ENCODE measurements around the gene MAP4K3.

The MAP4K3 gene

GRCh38 chr2:39418491-39418890, 18.6 kb downstream of the MAP4K3 start:
- TF ChIP-seq POLR2AphosphoS5 (IDR thresholded peaks at IDR 0.05; ENCODE audit: low read depth, low read length): no peak
- TF ChIP-seq SIN3A (IDR thresholded peaks at IDR 0.05; ENCODE audit: borderline replicate concordance, insufficient read depth, low read length): no peak
- TF ChIP-seq TAF1 (IDR thresholded peaks at IDR 0.05; ENCODE audit: borderline replicate concordance, insufficient read depth, low read length): no peak
- TF ChIP-seq REST (IDR thresholded peaks at IDR 0.05; ENCODE audit: insufficient read depth in 1 of 2, low read depth in 2 of 2, low read length in 2 of 2): no peak
- TF ChIP-seq FOXP2 (optimal IDR thresholded peaks at IDR 0.05; ENCODE audit: borderline replicate concordance, extremely low read depth, extremely low read length, insufficient read depth): no peak

DNA sequence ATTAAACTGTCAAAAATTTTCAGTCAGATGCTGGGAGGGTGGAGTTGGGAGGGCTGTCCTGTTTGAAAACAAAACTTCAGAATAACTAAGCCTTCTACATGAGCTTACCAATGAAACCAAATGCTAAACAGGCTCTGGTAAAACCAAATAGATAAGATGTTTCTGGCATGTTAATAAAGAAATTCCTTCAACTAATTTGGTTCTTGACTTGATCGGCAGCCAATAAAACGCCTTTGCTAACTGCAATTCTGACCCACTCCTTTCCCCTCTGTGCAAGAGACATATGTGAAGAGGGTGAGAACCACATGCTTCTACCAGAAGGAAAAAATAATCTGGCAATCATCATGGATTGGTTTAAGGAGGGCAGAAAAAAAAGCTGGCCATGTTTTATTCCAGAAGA, 20.9 kb downstream of the MAP4K3 start:
- no peak for TF ChIP-seq POLR2AphosphoS5 (IDR thresholded peaks at IDR 0.05; ENCODE audit: low read depth, low read length)
- TF ChIP-seq FOXP2 (optimal IDR thresholded peaks at IDR 0.05; ENCODE audit: borderline replicate concordance, extremely low read depth, extremely low read length, insufficient read depth): no peak
- no peak for TF ChIP-seq TAF1 (IDR thresholded peaks at IDR 0.05; ENCODE audit: borderline replicate concordance, insufficient read depth, low read length)
- no peak for TF ChIP-seq SIN3A (IDR thresholded peaks at IDR 0.05; ENCODE audit: borderline replicate concordance, insufficient read depth, low read length)
- TF ChIP-seq REST (IDR thresholded peaks at IDR 0.05; ENCODE audit: insufficient read depth in 1 of 2, low read depth in 2 of 2, low read length in 2 of 2): no peak

GRCh38 chr2:39413063-39413737, 23.9 kb downstream of the MAP4K3 start:
- TF ChIP-seq FOXP2 (optimal IDR thresholded peaks at IDR 0.05; ENCODE audit: borderline replicate concordance, extremely low read depth, extremely low read length, insufficient read depth) (no peak), SIN3A (IDR thresholded peaks at IDR 0.05; ENCODE audit: borderline replicate concordance, insufficient read depth, low read length) (no peak), TAF1 (IDR thresholded peaks at IDR 0.05; ENCODE audit: borderline replicate concordance, insufficient read depth, low read length) (no peak), POLR2AphosphoS5 (IDR thresholded peaks at IDR 0.05; ENCODE audit: low read depth, low read length) (no peak), REST (IDR thresholded peaks at IDR 0.05; ENCODE audit: insufficient read depth in 1 of 2, low read depth in 2 of 2, low read length in 2 of 2) (no peak)

DNA sequence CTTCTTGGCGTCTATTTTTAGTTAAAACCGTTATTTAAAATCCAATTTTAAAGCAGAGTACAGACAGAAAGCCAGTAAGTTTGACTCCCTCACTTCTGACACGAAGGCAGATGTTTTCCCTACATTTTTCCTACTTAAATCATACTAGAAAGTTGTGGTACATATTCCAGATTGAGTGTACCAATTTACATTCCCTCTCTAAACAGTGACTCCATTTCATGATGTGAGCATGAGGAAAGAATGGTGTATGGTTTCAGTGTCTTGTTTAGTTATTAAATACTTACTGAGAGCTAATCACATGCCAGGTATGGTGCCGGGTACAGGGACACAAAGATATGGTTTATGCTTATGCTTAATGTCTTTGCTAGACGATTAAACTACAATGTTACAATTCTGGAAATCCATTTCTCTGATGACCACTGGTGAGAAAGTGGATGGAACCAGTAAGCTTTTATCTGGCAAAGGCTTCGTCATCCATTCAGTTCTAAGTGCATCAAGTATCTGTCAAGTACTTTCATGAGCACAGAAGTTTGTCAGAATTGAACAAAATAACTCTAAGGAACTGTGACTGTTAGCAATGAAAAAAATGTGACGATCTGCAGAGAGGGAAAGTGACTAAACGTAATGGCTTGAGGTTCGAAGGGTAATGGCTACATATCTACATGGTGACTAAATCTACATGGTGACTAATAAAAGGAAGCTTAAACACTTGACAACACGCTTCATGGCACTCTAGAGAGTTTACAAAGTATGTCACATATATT, 25.7 kb downstream of the MAP4K3 start:
- TF ChIP-seq REST (IDR thresholded peaks at IDR 0.05; ENCODE audit: insufficient read depth in 1 of 2, low read depth in 2 of 2, low read length in 2 of 2): no peak
- TF ChIP-seq TAF1 (IDR thresholded peaks at IDR 0.05; ENCODE audit: borderline replicate concordance, insufficient read depth, low read length): no peak
- no peak for TF ChIP-seq POLR2AphosphoS5 (IDR thresholded peaks at IDR 0.05; ENCODE audit: low read depth, low read length)
- TF ChIP-seq FOXP2 (optimal IDR thresholded peaks at IDR 0.05; ENCODE audit: borderline replicate concordance, extremely low read depth, extremely low read length, insufficient read depth): no peak
- TF ChIP-seq SIN3A (IDR thresholded peaks at IDR 0.05; ENCODE audit: borderline replicate concordance, insufficient read depth, low read length): no peak
